SK-N-SH (cell line): ENCODE measurements around the gene MYH10.

Experiments used
- POLR2AphosphoS5 ChIP-seq: IDR thresholded peaks from 2 replicates; pipeline ENCODE4 v1.6.1; 2012; ENCODE audit warnings: low read depth, low read length
- TF ChIP-seq, protein P1 (sequence below): IDR thresholded peaks from 2 replicates; pipeline ENCODE4 v1.4.0; 2012; ENCODE audit warnings: low read depth, borderline replicate concordance

DNA sequence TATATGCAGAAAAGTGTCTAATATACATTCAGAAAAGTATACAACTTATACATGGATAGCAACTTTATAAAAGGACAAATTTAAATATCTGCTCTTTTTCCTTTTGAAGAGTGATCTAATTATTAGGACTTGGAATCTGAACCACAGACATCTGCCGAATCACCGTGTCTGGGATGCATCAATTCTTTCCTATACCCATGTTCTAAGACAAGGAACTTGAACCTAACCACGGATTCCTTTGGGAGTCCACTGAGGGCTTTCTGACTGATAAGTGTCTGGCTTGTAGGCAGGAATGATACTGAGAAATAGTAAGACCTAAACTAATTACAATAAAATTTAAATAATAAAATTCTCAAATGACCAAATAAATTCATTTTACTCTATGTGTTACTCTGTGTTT is 140.7 kb downstream of the MYH10 start:
- TF ChIP-seq POLR2AphosphoS5, result no peak
- TF ChIP-seq, protein P1, sequence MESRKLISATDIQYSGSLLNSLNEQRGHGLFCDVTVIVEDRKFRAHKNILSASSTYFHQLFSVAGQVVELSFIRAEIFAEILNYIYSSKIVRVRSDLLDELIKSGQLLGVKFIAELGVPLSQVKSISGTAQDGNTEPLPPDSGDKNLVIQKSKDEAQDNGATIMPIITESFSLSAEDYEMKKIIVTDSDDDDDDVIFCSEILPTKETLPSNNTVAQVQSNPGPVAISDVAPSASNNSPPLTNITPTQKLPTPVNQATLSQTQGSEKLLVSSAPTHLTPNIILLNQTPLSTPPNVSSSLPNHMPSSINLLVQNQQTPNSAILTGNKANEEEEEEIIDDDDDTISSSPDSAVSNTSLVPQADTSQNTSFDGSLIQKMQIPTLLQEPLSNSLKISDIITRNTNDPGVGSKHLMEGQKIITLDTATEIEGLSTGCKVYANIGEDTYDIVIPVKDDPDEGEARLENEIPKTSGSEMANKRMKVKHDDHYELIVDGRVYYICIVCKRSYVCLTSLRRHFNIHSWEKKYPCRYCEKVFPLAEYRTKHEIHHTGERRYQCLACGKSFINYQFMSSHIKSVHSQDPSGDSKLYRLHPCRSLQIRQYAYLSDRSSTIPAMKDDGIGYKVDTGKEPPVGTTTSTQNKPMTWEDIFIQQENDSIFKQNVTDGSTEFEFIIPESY, result no peak
